PC-9 (cell line): Measurements from ENCODE around the gene SLC13A4. TPM values are rescaled to one million over a fixed set of nuclear protein-coding genes. Genes with fewer than 3 reads are reported as not detected.
A peak's percentile ranks its signal among the peaks of the same experiment; 100 is the strongest.

Experiments
- BruUV-seq: library from RNA; stranded (reverse); fragments of 400-500 nt; replicated peaks from 2 replicates; lab custom pipeline; 2021; lab: Mats Ljungman, UMichigan
- CTCF ChIA-PET: fragments of 300-600 bp; sonication (Branson Sonifier 250); formaldehyde crosslinking; loops from one replicate; lab custom pipeline; 2022; ENCODE audit warnings: antibody characterized with exemption; lab: Charles Lee
- POLR2A ChIA-PET: fragments of 300-600 bp; sonication (Branson Sonifier 250); formaldehyde crosslinking; loops from one replicate; lab custom pipeline; 2022; ENCODE audit warnings: antibody characterized with exemption; ENCODE audit not compliant: unreplicated experiment; lab: Charles Lee
- DNase-seq, 2 experiments: peaks; one replicate each; pipeline versions ENCODE4 v3.0.0 to v3.0.0-alpha.2; 2015 to 2022; ENCODE audit warnings: mixed read lengths in 1 of 2
- H2AFZ ChIP-seq: fragments of 200-600 bp; sonication (generic); 2 replicates; pipeline ENCODE4 v1.8.1; 2017; ENCODE audit warnings: antibody characterized with exemption
- H3F3A ChIP-seq: fragments of 200-600 bp; sonication (generic); 2 replicates; pipeline ENCODE4 v1.8.1; 2017; ENCODE audit warnings: antibody characterized with exemption, mild to moderate bottlenecking, low read depth; ENCODE audit not compliant: insufficient read depth
- H3K27ac ChIP-seq: fragments of 200-600 bp; sonication (generic); 2 replicates; pipeline ENCODE4 v1.6.1; 2016; ENCODE audit warnings: mixed run types
- H3K27me3 ChIP-seq: fragments of 200-600 bp; sonication (generic); 2 replicates; pipeline ENCODE4 v1.6.1; 2016; ENCODE audit warnings: low read depth, mixed run types; ENCODE audit not compliant: insufficient read depth
- H3K36me3 ChIP-seq: fragments of 200-600 bp; sonication (generic); 2 replicates; pipeline ENCODE4 v1.6.1; 2016; ENCODE audit warnings: low read depth, mixed run types
- H3K4me1 ChIP-seq: fragments of 200-600 bp; sonication (generic); replicated peaks from 2 replicates; pipeline ENCODE4 v1.6.1; 2016; ENCODE audit warnings: mixed run types; ENCODE audit not compliant: insufficient read depth
- H3K4me2 ChIP-seq: fragments of 200-600 bp; sonication (generic); 2 replicates; pipeline ENCODE4 v1.6.1; 2017; ENCODE audit warnings: mixed run types
- H3K4me3 ChIP-seq: fragments of 200-600 bp; sonication (generic); 2 replicates; pipeline ENCODE4 v1.6.1; 2016; ENCODE audit warnings: mixed run types
- H3K79me2 ChIP-seq: fragments of 200-600 bp; sonication (generic); 2 replicates; pipeline ENCODE4 v1.6.1; 2017; ENCODE audit warnings: low read depth, mixed run types
- H3K9me2 ChIP-seq: fragments of 200-600 bp; sonication (generic); 2 replicates; pipeline ENCODE4 v1.8.1; 2017; ENCODE audit warnings: mild to moderate bottlenecking; ENCODE audit not compliant: insufficient read depth
- H3K9me3 ChIP-seq: fragments of 200-600 bp; sonication (generic); 2 replicates; pipeline ENCODE4 v1.8.1; 2016; ENCODE audit warnings: low read depth; ENCODE audit not compliant: insufficient read depth
- H4K20me1 ChIP-seq: fragments of 200-600 bp; sonication (generic); 2 replicates; pipeline ENCODE4 v1.8.1; 2017; ENCODE audit not compliant: insufficient read depth
- EZH2 ChIP-seq: fragments of 200-600 bp; sonication (generic); IDR thresholded peaks from 2 replicates; pipeline ENCODE4 v1.8.0; 2017; ENCODE audit warnings: antibody characterized with exemption, low read depth
- intact Hi-C: fragments of 100-400 bp; cut with micrococcal nuclease; formaldehyde crosslinking; loops from one replicate; pipeline ENCODE4 v1.10.0; 2022; ENCODE audit not compliant: unreplicated experiment
- total RNA-seq: library from RNA; stranded (reverse); gene quantifications from 2 replicates; pipeline ENCODE4 v1.2.3, GENCODE V29; 2021
- TF ChIP-seq, protein P1 (sequence below): fragments of 200-600 bp; sonication (generic); conservative IDR thresholded peaks from 2 replicates; pipeline ENCODE4 v1.6.1; 2017; ENCODE audit warnings: mixed run types, antibody characterized with exemption, mild to moderate bottlenecking, moderate library complexity

The SLC13A4 gene
- total RNA-seq, 1 experiment from 2014 or later, result not detected

DNA sequence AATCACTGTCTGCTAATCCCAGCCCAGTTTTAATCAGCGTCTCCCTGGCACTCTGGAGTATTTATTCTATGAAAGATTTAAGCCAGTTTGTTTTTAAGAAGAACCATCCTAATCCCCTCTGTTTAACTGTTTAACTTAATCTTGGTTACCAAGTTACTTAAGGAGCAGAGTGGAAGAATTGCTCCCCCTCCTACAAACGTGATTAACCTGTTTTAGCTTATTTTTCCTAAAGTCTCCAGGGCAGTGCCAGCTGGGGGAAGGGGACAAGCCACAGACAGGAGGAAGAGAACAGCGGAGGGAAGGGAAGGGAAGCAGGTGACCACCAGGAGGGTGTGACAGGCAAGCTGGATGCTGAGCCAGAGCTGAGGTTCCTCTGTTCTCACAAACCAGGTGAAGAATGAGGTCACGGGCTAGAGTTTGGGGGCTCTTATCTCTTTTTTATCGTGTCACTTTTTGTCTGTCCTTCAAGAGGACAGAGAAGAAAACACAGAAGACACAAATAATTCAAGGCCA lies 1.7 kb downstream of the SLC13A4 start:
- no peaks in the 10 kb centered on the region for H3K9me2 ChIP-seq
- H4K20me1 ChIP-seq, result no peaks in the 10 kb centered on the region
- H3F3A ChIP-seq, result no peaks in the 10 kb centered on the region
- no peaks in the 10 kb centered on the region for H3K27me3 ChIP-seq
- no peaks in the 10 kb centered on the region for H3K36me3 ChIP-seq
- intact Hi-C loops, result no loop called here
- H3K27ac ChIP-seq, result no peak overlapping the region
- no peaks in the 10 kb centered on the region for H3K79me2 ChIP-seq
- H3K4me3 ChIP-seq, result no peak overlapping the region
- ChIA-PET CTCF (no interaction called here), POLR2A (no interaction called here)
- H2AFZ ChIP-seq, result no peak overlapping the region
- no peaks in the 10 kb centered on the region for H3K9me3 ChIP-seq
- DNase-seq, result no peak
- peaks cover 7% of the 10 kb centered on the region for H3K4me1 ChIP-seq
- no peak for TF ChIP-seq EZH2
- TF ChIP-seq, protein P1, sequence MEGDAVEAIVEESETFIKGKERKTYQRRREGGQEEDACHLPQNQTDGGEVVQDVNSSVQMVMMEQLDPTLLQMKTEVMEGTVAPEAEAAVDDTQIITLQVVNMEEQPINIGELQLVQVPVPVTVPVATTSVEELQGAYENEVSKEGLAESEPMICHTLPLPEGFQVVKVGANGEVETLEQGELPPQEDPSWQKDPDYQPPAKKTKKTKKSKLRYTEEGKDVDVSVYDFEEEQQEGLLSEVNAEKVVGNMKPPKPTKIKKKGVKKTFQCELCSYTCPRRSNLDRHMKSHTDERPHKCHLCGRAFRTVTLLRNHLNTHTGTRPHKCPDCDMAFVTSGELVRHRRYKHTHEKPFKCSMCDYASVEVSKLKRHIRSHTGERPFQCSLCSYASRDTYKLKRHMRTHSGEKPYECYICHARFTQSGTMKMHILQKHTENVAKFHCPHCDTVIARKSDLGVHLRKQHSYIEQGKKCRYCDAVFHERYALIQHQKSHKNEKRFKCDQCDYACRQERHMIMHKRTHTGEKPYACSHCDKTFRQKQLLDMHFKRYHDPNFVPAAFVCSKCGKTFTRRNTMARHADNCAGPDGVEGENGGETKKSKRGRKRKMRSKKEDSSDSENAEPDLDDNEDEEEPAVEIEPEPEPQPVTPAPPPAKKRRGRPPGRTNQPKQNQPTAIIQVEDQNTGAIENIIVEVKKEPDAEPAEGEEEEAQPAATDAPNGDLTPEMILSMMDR, result no peak
- peak overlapping the region; percentile 18; the same call in 1 of the 2 replicates for H3K4me2 ChIP-seq
- BruUV-seq, result no TSS peak

DNA sequence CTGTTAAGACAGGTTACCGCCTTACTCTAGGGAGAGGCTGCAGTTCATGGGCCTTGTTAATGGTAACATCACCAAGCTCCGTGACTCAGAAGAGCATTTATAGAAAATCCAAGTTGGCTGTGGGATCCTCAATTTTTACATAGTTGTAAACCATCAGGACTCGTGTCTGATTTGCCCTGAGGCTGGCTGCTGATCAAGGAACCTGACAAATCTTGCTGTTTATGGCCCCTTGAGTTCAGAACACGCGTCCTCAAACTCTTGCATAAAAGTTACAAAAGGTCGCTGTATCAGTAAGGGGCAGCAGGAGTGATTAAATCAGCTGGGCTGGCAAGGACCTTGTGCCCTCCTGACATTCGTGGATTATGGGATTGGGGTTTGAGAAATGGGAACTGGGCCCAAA lies 4.6 kb downstream of the SLC13A4 start:
- no peak for DNase-seq
- H2AFZ ChIP-seq, result no peak overlapping the region
- no peaks in the 10 kb centered on the region for H3K36me3 ChIP-seq
- intact Hi-C loops, result no loop called here
- H3K9me2 ChIP-seq, result no peaks in the 10 kb centered on the region
- TF ChIP-seq, protein P1, result no peak
- no peak for TF ChIP-seq EZH2
- BruUV-seq, result no TSS peak
- H3K4me2 ChIP-seq, result no peak overlapping the region
- ChIA-PET CTCF (no interaction called here), POLR2A (no interaction called here)
- no peaks in the 10 kb centered on the region for H3F3A ChIP-seq
- H3K27me3 ChIP-seq, result no peaks in the 10 kb centered on the region
- H3K4me3 ChIP-seq, result no peak overlapping the region
- H4K20me1 ChIP-seq, result no peaks in the 10 kb centered on the region
- no peak overlapping the region for H3K27ac ChIP-seq
- H3K4me1 ChIP-seq, result peaks cover 7% of the 10 kb centered on the region
- H3K9me3 ChIP-seq, result no peaks in the 10 kb centered on the region
- H3K79me2 ChIP-seq, result no peaks in the 10 kb centered on the region

DNA sequence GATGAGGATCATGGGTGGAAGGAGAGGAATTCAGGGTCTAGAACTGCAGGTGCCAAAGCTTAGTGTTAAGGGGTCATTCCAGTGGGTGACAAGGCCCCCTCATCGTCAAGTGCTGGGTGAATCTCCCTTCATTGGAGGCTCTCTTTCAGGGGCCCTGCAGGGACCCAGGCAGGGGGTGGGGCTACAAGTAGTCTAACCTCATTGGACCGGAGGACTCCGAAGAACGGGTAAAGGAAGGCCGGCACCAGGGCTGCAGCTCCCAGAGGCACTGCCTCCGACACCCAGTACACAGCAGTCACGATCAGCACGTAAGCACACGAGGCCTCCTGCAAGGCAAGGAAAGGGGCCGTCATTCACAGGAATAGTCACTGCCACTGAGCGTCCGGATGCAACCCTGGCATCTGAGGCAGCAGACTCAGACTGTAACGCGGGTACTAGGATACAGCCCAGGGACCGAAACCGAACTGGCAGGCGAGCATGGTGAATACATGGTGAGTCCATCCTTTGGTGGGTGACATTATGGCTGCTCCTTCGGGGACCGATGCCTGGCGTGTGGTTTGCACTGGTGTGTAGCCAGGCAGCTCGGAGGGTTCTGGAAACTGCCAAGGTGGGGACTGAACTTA lies 6.7 kb downstream of the SLC13A4 start:
- no TSS peak for BruUV-seq
- no peak for DNase-seq
- Histone ChIP-seq H4K20me1 (no peaks in the 10 kb centered on the region), H3K4me3 (no peak overlapping the region), H3K9me2 (no peaks in the 10 kb centered on the region), H3F3A (peaks cover 8% of the 10 kb centered on the region), H2AFZ (no peak overlapping the region), H3K79me2 (no peaks in the 10 kb centered on the region), H3K4me2 (no peak overlapping the region), H3K4me1 (peaks cover 14% of the 10 kb centered on the region), H3K36me3 (no peaks in the 10 kb centered on the region), H3K27ac (no peak overlapping the region), H3K27me3 (no peaks in the 10 kb centered on the region), H3K9me3 (no peaks in the 10 kb centered on the region)
- ChIA-PET CTCF (interaction anchor here (0.7 kb wide), 1 partner anchor 34 kb away, joined by 5 read pairs; no protein-coding TSS in a partner anchor), POLR2A (no interaction called here)
- intact Hi-C loops, result no loop called here
- TF ChIP-seq EZH2, result no peak
- TF ChIP-seq, protein P1, result no peak
